ENCODE results near the gene GRIK1. TPM values are rescaled to one million over a fixed set of nuclear protein-coding genes. Genes with fewer than 3 reads are reported as not detected.

Gene GRIK1
- total RNA-seq, 1 donor from 2014 or later, result 3.2 TPM

DNA sequence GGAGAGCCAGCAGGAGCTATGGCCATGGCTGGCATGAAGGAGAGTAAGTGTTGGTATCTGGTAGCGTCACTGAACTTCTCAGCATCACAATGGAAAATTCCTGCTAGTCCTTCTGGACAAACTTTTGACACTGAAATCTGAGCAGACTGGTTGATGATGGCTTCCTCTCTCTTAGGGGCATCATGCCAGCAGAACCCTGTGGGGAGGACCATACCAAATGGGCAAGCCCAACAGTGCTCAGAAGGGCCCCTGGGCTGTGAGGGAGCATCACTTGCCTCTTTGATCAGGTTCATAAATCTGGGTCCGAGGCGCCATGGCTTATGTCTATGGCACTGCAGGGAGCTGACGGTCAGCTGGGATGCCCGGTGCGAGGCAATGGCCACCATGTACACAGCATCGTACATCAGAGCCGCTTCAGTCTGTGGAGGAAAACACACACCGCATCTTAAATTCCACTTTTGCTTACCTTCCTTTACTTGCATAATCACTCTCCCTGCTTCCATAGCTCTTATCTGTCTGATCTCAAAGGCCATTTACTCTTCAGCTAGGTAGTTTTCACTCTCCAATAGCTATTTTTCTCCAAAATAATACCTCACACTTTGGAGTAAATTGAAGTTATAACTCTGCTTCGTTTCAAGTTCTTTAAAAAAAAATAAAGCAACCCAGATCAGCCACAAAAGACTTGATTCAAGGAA, 297.1 kb downstream of the GRIK1 start:
- H3K4me1 ChIP-seq, result no peaks in the 10 kb centered on the region
- H3K27ac ChIP-seq, result no peak overlapping the region
- no peaks in the 10 kb centered on the region for H3K36me3 ChIP-seq
- no peak for DNase-seq (ENCODE audit: extremely low spot score in 2 of 2)
- no peak overlapping the region for H3K4me3 ChIP-seq
- intact Hi-C loops (cut with DNase I), result no loop called here
- TF ChIP-seq, protein P1, sequence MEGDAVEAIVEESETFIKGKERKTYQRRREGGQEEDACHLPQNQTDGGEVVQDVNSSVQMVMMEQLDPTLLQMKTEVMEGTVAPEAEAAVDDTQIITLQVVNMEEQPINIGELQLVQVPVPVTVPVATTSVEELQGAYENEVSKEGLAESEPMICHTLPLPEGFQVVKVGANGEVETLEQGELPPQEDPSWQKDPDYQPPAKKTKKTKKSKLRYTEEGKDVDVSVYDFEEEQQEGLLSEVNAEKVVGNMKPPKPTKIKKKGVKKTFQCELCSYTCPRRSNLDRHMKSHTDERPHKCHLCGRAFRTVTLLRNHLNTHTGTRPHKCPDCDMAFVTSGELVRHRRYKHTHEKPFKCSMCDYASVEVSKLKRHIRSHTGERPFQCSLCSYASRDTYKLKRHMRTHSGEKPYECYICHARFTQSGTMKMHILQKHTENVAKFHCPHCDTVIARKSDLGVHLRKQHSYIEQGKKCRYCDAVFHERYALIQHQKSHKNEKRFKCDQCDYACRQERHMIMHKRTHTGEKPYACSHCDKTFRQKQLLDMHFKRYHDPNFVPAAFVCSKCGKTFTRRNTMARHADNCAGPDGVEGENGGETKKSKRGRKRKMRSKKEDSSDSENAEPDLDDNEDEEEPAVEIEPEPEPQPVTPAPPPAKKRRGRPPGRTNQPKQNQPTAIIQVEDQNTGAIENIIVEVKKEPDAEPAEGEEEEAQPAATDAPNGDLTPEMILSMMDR (IDR thresholded peaks at IDR 0.05), result no peak
- TF ChIP-seq POLR2AphosphoS5 (IDR thresholded peaks at IDR 0.05; ENCODE audit: insufficient read depth in 1 of 2, low read depth in 1 of 2) (no peak), POLR2A (IDR thresholded peaks at IDR 0.05) (no peak)
- H3K27me3 ChIP-seq, result no peaks in the 10 kb centered on the region
- H3K9me3 ChIP-seq, result no peaks in the 10 kb centered on the region

DNA sequence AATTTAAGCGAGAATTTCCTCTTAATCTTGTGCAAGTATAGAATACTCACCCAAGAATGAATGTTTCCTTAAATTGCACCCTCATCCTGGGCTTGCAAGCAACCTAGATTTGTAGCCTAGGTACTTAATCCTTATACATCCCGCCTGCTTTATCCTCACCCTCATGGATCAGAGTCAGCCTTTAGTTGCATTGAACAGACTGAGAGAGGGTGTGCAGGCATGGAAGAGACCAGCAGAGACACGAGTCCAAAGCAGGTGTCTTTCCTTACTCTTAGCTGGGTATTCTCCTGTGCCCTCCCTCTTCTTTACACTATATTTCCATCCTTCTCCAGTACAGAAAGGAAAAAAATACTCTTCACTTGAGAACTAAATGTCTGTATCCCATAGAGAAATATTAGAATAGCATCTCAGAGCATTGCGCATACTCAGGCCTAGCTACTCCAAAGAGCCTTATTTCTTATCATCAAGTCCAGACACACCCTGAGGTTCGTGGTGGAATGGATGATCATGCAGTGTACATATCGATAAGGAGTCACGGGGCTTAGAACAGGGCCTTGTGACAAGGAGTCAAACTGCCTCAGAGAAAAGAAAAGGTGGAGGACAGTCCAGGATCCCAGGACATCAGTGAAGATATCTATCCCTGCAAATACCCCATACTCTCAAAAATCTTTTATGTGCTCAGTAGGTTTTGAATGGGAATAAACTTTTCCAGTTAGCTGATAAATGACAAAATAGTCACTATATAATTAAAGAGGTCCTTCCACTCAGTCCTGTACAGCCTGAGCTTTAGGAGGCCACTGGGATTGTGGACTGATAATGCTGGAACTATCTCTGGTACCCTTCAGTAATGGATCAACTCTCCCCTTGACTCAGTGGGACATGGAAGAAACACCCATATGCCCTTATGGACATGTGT, 297.9 kb downstream of the GRIK1 start:
- DNase-seq (ENCODE audit: extremely low spot score in 2 of 2), result no peak
- Histone ChIP-seq H3K4me1 (no peaks in the 10 kb centered on the region), H3K4me3 (no peak overlapping the region), H3K27me3 (no peaks in the 10 kb centered on the region), H3K9me3 (no peaks in the 10 kb centered on the region), H3K36me3 (no peaks in the 10 kb centered on the region), H3K27ac (no peak overlapping the region)
- intact Hi-C loops (cut with DNase I), result no loop called here
- TF ChIP-seq POLR2AphosphoS5 (IDR thresholded peaks at IDR 0.05; ENCODE audit: insufficient read depth in 1 of 2, low read depth in 1 of 2) (no peak), POLR2A (IDR thresholded peaks at IDR 0.05) (no peak)
- TF ChIP-seq, protein P1 (IDR thresholded peaks at IDR 0.05), result no peak

DNA sequence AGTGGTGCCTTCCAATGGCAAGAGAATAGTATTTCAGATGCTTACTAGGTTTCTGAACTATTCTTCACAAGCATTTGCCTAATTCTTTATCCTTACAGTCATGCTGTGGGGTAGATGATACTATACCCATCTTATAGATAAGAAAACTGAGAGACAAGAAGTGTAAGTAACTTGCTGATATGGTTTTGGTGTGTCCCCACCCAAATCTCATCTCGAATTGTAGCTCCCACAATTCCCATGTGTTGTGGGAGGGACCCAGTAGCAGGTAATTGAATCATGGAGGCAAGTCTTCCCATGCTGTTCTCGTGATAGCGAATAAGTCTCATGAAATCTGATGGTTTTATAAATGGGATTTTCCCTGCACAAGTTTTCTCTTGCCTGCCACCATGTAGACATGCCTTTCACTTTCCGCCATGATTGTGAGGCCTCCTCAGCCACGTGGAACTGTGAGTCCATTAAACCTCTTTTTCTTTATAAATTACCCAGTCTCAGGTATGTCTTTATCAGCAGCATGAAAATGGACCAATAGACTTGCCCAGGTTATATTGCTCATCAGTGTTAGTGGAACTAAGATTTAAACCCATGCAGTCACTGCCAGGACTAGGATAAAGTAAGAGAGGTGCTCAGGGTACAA, 298.7 kb downstream of the GRIK1 start:
- TF ChIP-seq, protein P1 (IDR thresholded peaks at IDR 0.05), result no peak
- intact Hi-C loops (cut with DNase I), result no loop called here
- Histone ChIP-seq H3K27me3 (no peaks in the 10 kb centered on the region), H3K27ac (no peak overlapping the region), H3K4me3 (no peak overlapping the region), H3K9me3 (no peaks in the 10 kb centered on the region), H3K36me3 (no peaks in the 10 kb centered on the region), H3K4me1 (no peaks in the 10 kb centered on the region)
- DNase-seq (ENCODE audit: extremely low spot score in 2 of 2), result no peak

DNA sequence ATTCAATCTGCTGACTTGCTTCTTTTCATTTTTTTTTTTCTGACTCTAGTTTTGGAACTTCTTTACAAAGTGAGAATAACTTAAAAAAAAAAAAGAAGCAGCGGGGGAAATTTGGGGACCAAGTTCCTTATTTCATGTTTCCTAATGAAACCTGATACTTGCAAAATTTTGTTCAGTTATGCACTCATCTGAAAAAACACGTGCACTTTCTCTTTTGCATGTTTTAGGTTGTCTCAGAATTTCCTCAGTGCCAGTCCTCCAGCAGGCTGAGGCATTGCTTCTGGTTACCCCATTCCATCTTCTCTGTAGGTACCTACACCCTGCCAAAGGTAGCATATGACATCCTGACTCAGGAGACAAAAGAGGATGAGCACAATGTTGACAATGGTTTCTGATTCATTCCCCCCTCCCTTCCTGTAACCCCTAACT, 299.7 kb downstream of the GRIK1 start:
- no peak overlapping the region for H3K4me3 ChIP-seq
- no peak overlapping the region for H3K27ac ChIP-seq
- no peak for DNase-seq (ENCODE audit: extremely low spot score in 2 of 2)
- no peaks in the 10 kb centered on the region for H3K9me3 ChIP-seq
- H3K36me3 ChIP-seq, result no peaks in the 10 kb centered on the region
- intact Hi-C loops (cut with DNase I), result no loop called here
- H3K27me3 ChIP-seq, result no peaks in the 10 kb centered on the region
- no peak for TF ChIP-seq POLR2A (IDR thresholded peaks at IDR 0.05)
- TF ChIP-seq, protein P1 (IDR thresholded peaks at IDR 0.05), result no peak
- TF ChIP-seq POLR2AphosphoS5 (IDR thresholded peaks at IDR 0.05; ENCODE audit: insufficient read depth in 1 of 2, low read depth in 1 of 2), result no peak
- no peaks in the 10 kb centered on the region for H3K4me1 ChIP-seq

Measured in vagina (tissue), 2 donors.